KMS-11 (cell line): Measurements from ENCODE around the gene NDST1.

Experiments used
- H2AFZ ChIP-seq: fragments of 200-600 bp; sonication (generic); 2 replicates; pipeline ENCODE4 v1.6.1; 2016; ENCODE audit warnings: antibody characterized with exemption, mixed run types, low read depth
- H3K27ac ChIP-seq: fragments of 200-600 bp; sonication (generic); 2 replicates; pipeline ENCODE4 v1.6.1; 2016; ENCODE audit warnings: mild to moderate bottlenecking, mixed run types
- H3K27me3 ChIP-seq: fragments of 200-600 bp; sonication (generic); 2 replicates; pipeline ENCODE4 v1.6.1; 2017; ENCODE audit warnings: mild to moderate bottlenecking, low read depth, mixed run types, moderate library complexity; ENCODE audit not compliant: insufficient read depth
- H3K36me3 ChIP-seq: fragments of 200-600 bp; sonication (generic); 2 replicates; pipeline ENCODE4 v1.6.1; 2017; ENCODE audit warnings: mild to moderate bottlenecking, mixed run types; ENCODE audit not compliant: insufficient read depth
- H3K4me1 ChIP-seq: fragments of 200-600 bp; sonication (generic); 2 replicates; pipeline ENCODE4 v1.6.1; 2016; ENCODE audit warnings: mild to moderate bottlenecking, low read depth, mixed run types; ENCODE audit not compliant: poor library complexity, severe bottlenecking
- H3K4me2 ChIP-seq: fragments of 200-600 bp; sonication (generic); 2 replicates; pipeline ENCODE4 v1.7.0; 2016; ENCODE audit warnings: mild to moderate bottlenecking, mixed run types
- H3K4me3 ChIP-seq: fragments of 200-600 bp; sonication (generic); IDR thresholded peaks from 2 replicates; pipeline ENCODE4 v1.6.1; 2017; ENCODE audit warnings: low read depth, low read length, mixed read lengths; ENCODE audit not compliant: insufficient read depth
- H3K79me2 ChIP-seq: fragments of 200-600 bp; sonication (generic); 2 replicates; pipeline ENCODE4 v1.6.1; 2016; ENCODE audit warnings: low read depth, mixed run types; ENCODE audit not compliant: insufficient read depth
- H3K9ac ChIP-seq: fragments of 200-600 bp; sonication (generic); 2 replicates; pipeline ENCODE4 v1.6.1; 2016; ENCODE audit warnings: mild to moderate bottlenecking, mixed run types
- H4K20me1 ChIP-seq: fragments of 200-600 bp; sonication (generic); 2 replicates; pipeline ENCODE4 v1.6.1; 2016; ENCODE audit warnings: mild to moderate bottlenecking, mixed run types; ENCODE audit not compliant: insufficient read depth
- CTCF ChIP-seq: fragments of 200-600 bp; sonication (generic); conservative IDR thresholded peaks from 2 replicates; pipeline ENCODE4 v1.6.1; 2017; ENCODE audit warnings: low read depth, mild to moderate bottlenecking, antibody characterized with exemption, low read length, moderate library complexity, mixed read lengths

Gene NDST1

GRCh38 chr5:150553911-150554310 is 46.0 kb downstream of the NDST1 start:
- H4K20me1 ChIP-seq, result no peaks in the 10 kb centered on the region
- no peaks in the 10 kb centered on the region for H3K4me1 ChIP-seq
- H2AFZ ChIP-seq, result no peak overlapping the region
- H3K79me2 ChIP-seq, result no peaks in the 10 kb centered on the region
- no peak overlapping the region for H3K4me2 ChIP-seq
- no peak overlapping the region for H3K4me3 ChIP-seq
- no peaks in the 10 kb centered on the region for H3K27me3 ChIP-seq
- no peaks in the 10 kb centered on the region for H3K36me3 ChIP-seq
- H3K27ac ChIP-seq, result no peak overlapping the region
- TF ChIP-seq CTCF, result no peak
- no peak overlapping the region for H3K9ac ChIP-seq

- no peak overlapping the region for H3K27ac ChIP-seq
- H4K20me1 ChIP-seq, result no peaks in the 10 kb centered on the region
- no peak overlapping the region for H2AFZ ChIP-seq
- no peak overlapping the region for H3K9ac ChIP-seq
- no peak overlapping the region for H3K4me3 ChIP-seq
- H3K4me2 ChIP-seq, result no peak overlapping the region
- TF ChIP-seq CTCF, result no peak
- no peaks in the 10 kb centered on the region for H3K4me1 ChIP-seq
- H3K79me2 ChIP-seq, result no peaks in the 10 kb centered on the region
- no peaks in the 10 kb centered on the region for H3K36me3 ChIP-seq
- H3K27me3 ChIP-seq, result no peaks in the 10 kb centered on the region
These were observed 46.9 kb downstream of the NDST1 start for GRCh38 chr5:150554857-150555256.

- H3K4me2 ChIP-seq, result no peak overlapping the region
- no peaks in the 10 kb centered on the region for H3K79me2 ChIP-seq
- TF ChIP-seq CTCF, result no peak
- no peaks in the 10 kb centered on the region for H3K27me3 ChIP-seq
- no peak overlapping the region for H3K27ac ChIP-seq
- H3K4me3 ChIP-seq, result no peak overlapping the region
- H3K9ac ChIP-seq, result no peak overlapping the region
- no peak overlapping the region for H2AFZ ChIP-seq
- no peaks in the 10 kb centered on the region for H4K20me1 ChIP-seq
- no peaks in the 10 kb centered on the region for H3K36me3 ChIP-seq
- H3K4me1 ChIP-seq, result no peaks in the 10 kb centered on the region
These were observed 48.2 kb downstream of the NDST1 start for GRCh38 chr5:150556106-150556505.

- no peaks in the 10 kb centered on the region for H4K20me1 ChIP-seq
- H3K4me2 ChIP-seq, result no peak overlapping the region
- no peak for TF ChIP-seq CTCF
- H3K27ac ChIP-seq, result no peak overlapping the region
- H3K9ac ChIP-seq, result no peak overlapping the region
- H3K4me3 ChIP-seq, result no peak overlapping the region
- no peaks in the 10 kb centered on the region for H3K4me1 ChIP-seq
- H2AFZ ChIP-seq, result no peak overlapping the region
- no peaks in the 10 kb centered on the region for H3K27me3 ChIP-seq
- H3K36me3 ChIP-seq, result no peaks in the 10 kb centered on the region
- H3K79me2 ChIP-seq, result no peaks in the 10 kb centered on the region
These were observed 49.1 kb downstream of the NDST1 start for GRCh38 chr5:150556859-150557508.
